GM20000 (cell line): Measurements from ENCODE around the gene LMX1B.

Experiments
- DNase-seq: peaks from one replicate; pipeline ENCODE4 v3.0.0; 2012; ENCODE audit warnings: low spot score
- TF ChIP-seq, protein P1 (sequence below): IDR thresholded peaks from 2 replicates; pipeline ENCODE4 v1.5.1; 2012; ENCODE audit warnings: mild to moderate bottlenecking, control low read depth; ENCODE audit errors: extremely low read depth, missing control alignments

LMX1B gene

DNA sequence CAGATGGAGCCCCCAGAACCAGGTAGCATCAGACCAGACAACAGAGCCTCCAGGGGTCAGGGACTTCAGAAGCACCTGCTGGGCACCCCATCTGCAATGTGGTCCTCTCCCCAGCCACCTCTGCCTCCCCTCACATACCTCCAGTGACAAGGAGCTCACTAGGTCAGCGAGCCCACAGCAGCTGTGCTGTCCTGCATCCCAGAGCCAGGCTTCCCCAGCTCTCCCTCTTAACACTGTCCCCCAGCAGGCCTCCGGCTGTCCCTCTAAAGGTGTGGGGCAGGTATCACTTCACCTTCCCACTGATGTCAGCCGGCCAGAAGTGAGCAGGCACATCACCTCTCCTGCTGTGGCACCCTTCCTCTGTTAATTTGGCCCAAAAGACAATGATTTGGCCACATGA lies 83.6 kb downstream of the LMX1B start:
- TF ChIP-seq, protein P1, sequence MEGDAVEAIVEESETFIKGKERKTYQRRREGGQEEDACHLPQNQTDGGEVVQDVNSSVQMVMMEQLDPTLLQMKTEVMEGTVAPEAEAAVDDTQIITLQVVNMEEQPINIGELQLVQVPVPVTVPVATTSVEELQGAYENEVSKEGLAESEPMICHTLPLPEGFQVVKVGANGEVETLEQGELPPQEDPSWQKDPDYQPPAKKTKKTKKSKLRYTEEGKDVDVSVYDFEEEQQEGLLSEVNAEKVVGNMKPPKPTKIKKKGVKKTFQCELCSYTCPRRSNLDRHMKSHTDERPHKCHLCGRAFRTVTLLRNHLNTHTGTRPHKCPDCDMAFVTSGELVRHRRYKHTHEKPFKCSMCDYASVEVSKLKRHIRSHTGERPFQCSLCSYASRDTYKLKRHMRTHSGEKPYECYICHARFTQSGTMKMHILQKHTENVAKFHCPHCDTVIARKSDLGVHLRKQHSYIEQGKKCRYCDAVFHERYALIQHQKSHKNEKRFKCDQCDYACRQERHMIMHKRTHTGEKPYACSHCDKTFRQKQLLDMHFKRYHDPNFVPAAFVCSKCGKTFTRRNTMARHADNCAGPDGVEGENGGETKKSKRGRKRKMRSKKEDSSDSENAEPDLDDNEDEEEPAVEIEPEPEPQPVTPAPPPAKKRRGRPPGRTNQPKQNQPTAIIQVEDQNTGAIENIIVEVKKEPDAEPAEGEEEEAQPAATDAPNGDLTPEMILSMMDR = no peak
- no peak for DNase-seq

DNA sequence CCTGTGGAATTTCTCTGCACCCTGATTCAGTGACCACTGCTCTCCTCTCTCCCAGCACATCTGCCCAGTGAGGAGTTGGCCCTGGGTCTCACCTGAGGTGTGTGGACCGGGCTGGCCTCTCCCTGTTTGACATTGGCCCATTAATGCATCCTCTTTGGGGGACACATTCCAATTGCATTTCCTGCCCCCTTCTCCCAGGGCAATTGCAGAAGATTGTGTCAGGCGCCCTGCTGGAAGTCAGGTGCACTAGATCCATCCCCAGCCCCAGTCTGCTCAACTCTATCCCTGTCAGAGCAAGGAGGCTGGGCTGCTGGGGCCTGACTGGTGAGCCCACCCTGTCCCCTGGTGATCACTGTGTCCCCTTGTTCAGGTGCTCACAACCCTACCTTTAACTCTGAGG lies 84.5 kb downstream of the LMX1B start:
- no peak for DNase-seq
- TF ChIP-seq, protein P1 = no peak

DNA sequence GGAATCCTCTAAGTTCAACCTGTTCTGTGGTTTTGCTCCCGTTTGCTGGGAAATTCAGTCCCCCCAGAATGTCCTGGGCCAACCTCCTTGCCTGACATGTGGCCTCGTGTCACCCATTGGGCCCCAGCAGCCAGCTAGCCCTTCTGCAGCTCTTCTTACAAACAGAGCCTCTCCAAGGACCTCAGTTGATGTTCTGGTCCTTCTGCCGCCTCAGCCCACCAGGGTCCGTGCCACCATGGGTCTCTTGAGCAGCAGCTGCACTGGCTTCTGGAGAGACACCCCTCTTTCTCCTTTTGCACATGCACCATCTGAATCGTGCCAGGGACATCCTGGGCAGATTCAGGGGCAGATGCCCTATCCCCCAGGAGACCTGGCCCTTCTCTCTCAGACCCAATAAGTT lies 85.0 kb downstream of the LMX1B start:
- DNase-seq = no peak
- TF ChIP-seq, protein P1 = no peak

DNA sequence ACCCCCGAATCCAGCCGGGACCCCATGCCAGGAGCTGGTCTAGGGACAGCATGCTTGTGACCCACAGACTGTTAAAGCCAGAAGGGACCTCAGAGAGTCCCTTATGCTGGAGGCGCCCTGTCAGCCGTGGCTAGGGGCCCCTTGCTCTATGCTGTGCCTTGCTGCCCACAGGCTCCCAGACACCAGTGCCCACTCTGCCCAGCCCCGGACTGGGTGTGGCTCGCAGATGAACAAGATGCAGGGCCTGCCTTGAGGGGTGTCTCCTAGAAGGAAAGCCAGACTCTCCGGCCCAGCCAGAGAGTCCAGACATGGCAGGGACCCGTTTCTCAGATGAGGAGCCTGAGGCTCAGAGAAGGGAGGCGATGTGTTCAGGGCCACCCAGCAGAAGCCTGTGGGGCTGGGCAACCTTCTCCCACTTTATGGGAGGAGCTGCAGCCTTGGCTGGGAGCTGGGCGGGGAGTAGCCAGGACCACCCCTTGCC lies 85.7 kb downstream of the LMX1B start:
- TF ChIP-seq, protein P1 = no peak
- no peak for DNase-seq

DNA sequence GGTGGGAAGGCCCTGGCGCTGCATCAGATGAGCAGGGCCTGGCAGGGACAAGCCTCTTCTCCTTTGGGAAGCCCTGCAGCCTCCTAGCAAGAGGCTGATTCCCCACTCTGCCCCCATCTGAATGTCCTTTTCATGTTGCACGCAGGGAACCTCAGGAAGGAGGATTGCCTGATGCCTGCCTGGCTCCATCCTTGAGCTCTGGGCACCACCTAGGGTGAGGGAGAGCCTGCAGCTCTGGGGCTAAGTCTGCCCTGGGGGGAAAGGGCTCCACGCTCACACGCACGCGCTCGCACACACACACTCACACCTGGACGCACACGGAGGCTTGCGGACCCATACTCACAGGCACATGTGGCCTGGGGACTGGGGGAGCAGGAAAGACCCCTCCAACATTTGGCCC lies 86.6 kb downstream of the LMX1B start:
- no peak for DNase-seq
- TF ChIP-seq, protein P1 = no peak

DNA sequence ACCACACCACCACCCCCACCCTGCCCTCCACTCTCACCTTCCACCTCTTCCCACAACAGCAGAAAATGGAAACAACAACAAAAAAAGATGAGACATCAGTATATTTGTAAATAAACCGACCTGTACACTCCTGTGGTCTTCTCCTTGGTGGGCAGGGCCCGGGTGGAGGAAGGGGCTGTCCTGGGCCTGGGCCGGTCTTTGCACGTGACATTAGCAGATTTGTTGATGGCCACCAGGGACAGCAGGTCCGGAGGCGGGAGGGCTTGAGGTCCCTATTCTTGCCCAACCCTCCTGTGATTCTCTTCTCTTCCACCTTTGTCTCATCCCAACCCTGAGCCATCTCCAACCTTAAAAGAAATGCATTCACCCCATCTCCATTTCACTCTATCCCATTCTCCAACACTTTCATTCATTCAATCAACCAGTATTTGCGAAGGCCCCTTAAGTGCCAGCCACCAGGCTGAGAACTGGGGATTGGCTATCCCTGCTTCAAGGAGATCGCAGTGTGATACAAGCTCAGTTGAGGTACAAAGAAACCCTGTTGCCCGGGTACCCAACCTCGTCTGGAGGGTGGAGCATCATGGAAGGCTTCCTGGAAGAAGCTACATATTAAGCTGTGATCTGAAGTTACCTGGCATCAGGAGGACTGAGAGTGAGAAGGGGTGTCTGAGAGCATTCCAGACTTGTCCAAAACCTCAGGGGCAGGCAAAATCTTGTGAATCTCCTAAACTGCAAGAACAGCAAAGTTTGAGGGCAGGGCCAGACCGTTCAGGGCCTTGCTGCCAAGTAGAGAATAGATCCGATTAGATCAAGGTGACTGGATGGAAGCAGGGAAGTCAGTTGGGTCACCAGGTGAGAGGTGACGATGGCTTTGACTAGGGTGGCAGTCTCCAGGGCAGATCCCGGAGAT lies 87.4 kb downstream of the LMX1B start:
- no peak for DNase-seq
- TF ChIP-seq, protein P1 = no peak

DNA sequence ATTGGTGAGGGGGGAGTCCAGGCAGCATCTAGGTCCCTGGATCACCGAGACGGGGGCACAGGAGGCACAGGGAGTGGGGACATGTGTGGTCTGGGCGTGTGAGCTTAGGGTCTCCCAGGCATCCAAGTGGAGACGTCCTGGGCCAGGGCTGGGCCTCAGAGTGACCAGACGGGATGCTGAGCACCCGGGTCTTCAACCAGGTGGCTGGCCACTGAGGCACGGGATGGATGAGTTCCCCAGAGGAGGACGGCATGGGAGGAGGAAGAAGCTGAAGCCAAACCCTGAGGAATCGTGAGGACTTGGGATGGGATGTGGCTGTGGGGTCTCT lies 88.0 kb downstream of the LMX1B start:
- DNase-seq = no peak

More for the DNA sequence above, 88.0 kb downstream of the LMX1B start:
- TF ChIP-seq, protein P1 = no peak
